GM18507 (cell line): ENCODE measurements around the gene ATP5IF1.

Source experiments
- DNase-seq: peaks from one replicate; pipeline ENCODE4 v3.0.0; 2011; ENCODE audit warnings: low read depth; ENCODE audit not compliant: insufficient read length; ENCODE audit errors: extremely low spot score
- FAIRE-seq: peaks from 2 replicates; lab custom pipeline; 2011; peaks lifted over from hg19 to GRCh38; lab: Jason Lieb, UNC

The ATP5IF1 gene

GRCh38 chr1:28235755-28236655 is at the start of gene ATP5IF1:
ATP5IF1 (plus strand) TSS chr1:28236124; CDS start chr1:28236184, 60 bp downstream.
- FAIRE-seq, result peak; percentile 98
- DNase-seq, result peak; percentile 97

- DNase-seq, result no peak
- FAIRE-seq, result no peak
Measured at GRCh38 chr1:28190337-28190979, 45.5 kb upstream of the ATP5IF1 start.

GRCh38 chr1:28190996-28191645 is 44.8 kb upstream of the ATP5IF1 start:
- DNase-seq, result no peak
- FAIRE-seq, result no peak

- FAIRE-seq, result no peak
- DNase-seq, result no peak
Measured at GRCh38 chr1:28193701-28194161, 42.2 kb upstream of the ATP5IF1 start.

- DNase-seq, result no peak
- no peak for FAIRE-seq
Measured at GRCh38 chr1:28194326-28195035, 41.4 kb upstream of the ATP5IF1 start.

- FAIRE-seq (no peak), DNase-seq (no peak)
Measured at GRCh38 chr1:28195780-28196179, 40.1 kb upstream of the ATP5IF1 start.

- no peak for DNase-seq
- FAIRE-seq, result no peak
Measured at GRCh38 chr1:28196330-28196729, 39.6 kb upstream of the ATP5IF1 start.

GRCh38 chr1:28197682-28198415 is 38.1 kb upstream of the ATP5IF1 start:
- DNase-seq, result no peak
- FAIRE-seq, result peak; percentile 31

- FAIRE-seq, result peak; percentile 96
- peak; percentile 76 for DNase-seq
Measured at GRCh38 chr1:28199328-28200233, 36.3 kb upstream of the ATP5IF1 start.

- DNase-seq (no peak), FAIRE-seq (peak; percentile 36)
Measured at GRCh38 chr1:28200234-28200873, 35.6 kb upstream of the ATP5IF1 start.

- DNase-seq (no peak), FAIRE-seq (no peak)
Measured at GRCh38 chr1:28205243-28205642, 30.7 kb upstream of the ATP5IF1 start.

- FAIRE-seq (peak; percentile 86), DNase-seq (peak; percentile 43)
Measured at GRCh38 chr1:28208818-28209441, 27.0 kb upstream of the ATP5IF1 start.

GRCh38 chr1:28209700-28210099 is 26.2 kb upstream of the ATP5IF1 start:
- no peak for FAIRE-seq

GRCh38 chr1:28213315-28213714 is 22.6 kb upstream of the ATP5IF1 start:
- no peak for DNase-seq
- no peak for FAIRE-seq

More at GRCh38 chr1:28209700-28210099, 26.2 kb upstream of the ATP5IF1 start:
- DNase-seq, result no peak

- DNase-seq (no peak), FAIRE-seq (no peak)
Measured at GRCh38 chr1:28229089-28229488, 6.8 kb upstream of the ATP5IF1 start.

- FAIRE-seq (no peak), DNase-seq (no peak)
Measured at GRCh38 chr1:28229996-28230395, 5.9 kb upstream of the ATP5IF1 start.
